GM06990 (cell line): ENCODE measurements around the gene RCE1.

Experiments
- DNase-seq: peaks from one replicate; pipeline ENCODE4 v3.0.0-alpha.2; 2011; ENCODE audit not compliant: insufficient read length; ENCODE audit errors: extremely low read depth
- H3K27me3 ChIP-seq: replicated peaks from 2 replicates; pipeline ENCODE4 v1.6.0; 2011; ENCODE audit warnings: low read length; ENCODE audit not compliant: control insufficient read depth, insufficient read depth
- H3K36me3 ChIP-seq: 2 replicates; pipeline ENCODE4 v1.5.1; 2011; ENCODE audit warnings: low read length; ENCODE audit not compliant: control insufficient read depth, insufficient read depth
- H3K4me3 ChIP-seq: replicated peaks from 2 replicates; pipeline ENCODE4 v1.5.1; 2011; ENCODE audit warnings: low read depth, mild to moderate bottlenecking, control low read depth, low read length
- TF ChIP-seq, protein P1 (sequence below): IDR thresholded peaks from 2 replicates; pipeline ENCODE4 v1.5.1; 2011; ENCODE audit warnings: low read length, control low read depth, mild to moderate bottlenecking, inconsistent platforms; ENCODE audit not compliant: insufficient read depth, poor library complexity, severe bottlenecking

RCE1 gene

DNA sequence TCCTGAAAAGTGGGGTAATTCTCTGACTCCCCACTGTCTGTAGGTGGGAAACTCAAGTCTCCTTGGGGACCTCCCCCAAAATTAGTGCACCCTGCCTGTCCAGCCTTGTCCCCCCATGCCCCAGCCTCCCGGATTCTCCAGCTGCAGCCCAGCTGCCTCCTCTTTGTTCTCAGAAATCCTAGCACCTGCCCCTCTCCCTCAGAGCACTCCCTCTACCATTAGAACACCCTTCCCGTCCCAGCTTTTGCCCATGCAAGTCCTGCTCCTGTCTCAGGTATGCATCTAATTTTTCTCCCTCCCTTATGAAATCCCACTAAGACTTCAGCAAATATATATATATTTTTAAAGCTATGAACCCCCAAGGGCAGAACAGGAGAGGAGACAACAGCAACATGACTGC lies 50.9 kb downstream of the RCE1 start:
- DNase-seq, result no peak
- Histone ChIP-seq H3K27me3 (no peaks in the 10 kb centered on the region), H3K4me3 (no peak overlapping the region), H3K36me3 (no peaks in the 10 kb centered on the region)
- TF ChIP-seq, protein P1, sequence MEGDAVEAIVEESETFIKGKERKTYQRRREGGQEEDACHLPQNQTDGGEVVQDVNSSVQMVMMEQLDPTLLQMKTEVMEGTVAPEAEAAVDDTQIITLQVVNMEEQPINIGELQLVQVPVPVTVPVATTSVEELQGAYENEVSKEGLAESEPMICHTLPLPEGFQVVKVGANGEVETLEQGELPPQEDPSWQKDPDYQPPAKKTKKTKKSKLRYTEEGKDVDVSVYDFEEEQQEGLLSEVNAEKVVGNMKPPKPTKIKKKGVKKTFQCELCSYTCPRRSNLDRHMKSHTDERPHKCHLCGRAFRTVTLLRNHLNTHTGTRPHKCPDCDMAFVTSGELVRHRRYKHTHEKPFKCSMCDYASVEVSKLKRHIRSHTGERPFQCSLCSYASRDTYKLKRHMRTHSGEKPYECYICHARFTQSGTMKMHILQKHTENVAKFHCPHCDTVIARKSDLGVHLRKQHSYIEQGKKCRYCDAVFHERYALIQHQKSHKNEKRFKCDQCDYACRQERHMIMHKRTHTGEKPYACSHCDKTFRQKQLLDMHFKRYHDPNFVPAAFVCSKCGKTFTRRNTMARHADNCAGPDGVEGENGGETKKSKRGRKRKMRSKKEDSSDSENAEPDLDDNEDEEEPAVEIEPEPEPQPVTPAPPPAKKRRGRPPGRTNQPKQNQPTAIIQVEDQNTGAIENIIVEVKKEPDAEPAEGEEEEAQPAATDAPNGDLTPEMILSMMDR, result no peak
